Left colon (tissue), 2 donors: ENCODE results near the gene PJA1. TPM values are rescaled to one million over a fixed set of nuclear protein-coding genes. Genes with fewer than 3 reads are reported as not detected.
A peak's percentile ranks its signal among the peaks of the same experiment; 100 is the strongest.

ENCODE experiments used
- ATAC-seq: fragments of 200-7000 bp; cut with Tn5 transposase; one replicate; pipeline ENCODE4 v1.9.1; 2020; ENCODE audit warnings: mild to moderate bottlenecking, moderate library complexity
- DNase-seq, 2 donors: peaks; one replicate each; pipeline ENCODE4 v3.0.0-alpha.2; 2020
- intact Hi-C, 2 donors: fragments of 100-400 bp; cut with DNase I in 1 of 2; cut with micrococcal nuclease in 1 of 2; formaldehyde crosslinking; loops; one replicate each; pipeline versions ENCODE4 v1.11.2 to v1.14.0; 2022; cut with DNase I, micrococcal nuclease
- total RNA-seq, 2 donors: library from RNA; stranded (reverse); fragmentation: NEBNext Ultra II Directional; extraction: Animal tissue kit (Norgen Biotek cat#: 25700); gene quantifications; one replicate each; pipeline ENCODE4 v1.2.1, GENCODE V29; 2021
- donor health status: DM: no; HTN: no; CAD: no.
- donor health status: DM: yes; HTN: yes; CAD: no.

PJA1 gene
- total RNA-seq, 2 donors from 2014 or later: 5.8 to 6.7 TPM

DNA sequence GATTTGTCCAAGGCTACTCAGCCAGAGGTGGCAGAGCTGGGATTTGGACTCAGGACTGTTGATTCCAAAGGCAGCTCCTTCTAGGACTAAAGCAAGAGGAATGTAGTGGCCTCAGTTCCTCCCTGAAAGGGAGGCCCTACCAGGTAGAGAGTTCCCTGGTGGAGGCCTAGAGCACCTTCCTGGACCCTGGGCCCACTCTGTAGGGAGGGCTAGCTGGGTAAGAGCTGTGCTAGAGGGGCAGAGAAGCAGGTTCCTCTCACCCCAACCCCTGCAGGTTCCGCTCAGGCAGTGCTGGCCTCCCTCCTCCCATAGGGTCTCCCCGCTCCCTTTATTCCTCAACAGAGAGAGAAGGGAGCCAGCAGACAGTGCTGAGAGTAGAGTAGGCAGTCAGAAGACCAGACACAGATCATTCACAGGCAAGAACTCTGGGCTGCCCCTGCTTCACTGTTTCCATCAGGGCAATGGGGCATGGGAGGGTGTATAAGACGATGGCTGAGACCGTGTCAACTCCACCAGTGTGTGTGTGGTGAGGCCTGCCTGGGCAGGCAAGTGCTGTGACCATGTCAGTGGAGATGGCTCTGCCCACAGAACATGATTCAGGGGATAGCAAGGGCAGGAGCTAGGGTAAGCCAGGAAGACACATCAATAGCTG lies 12.4 kb upstream of the PJA1 start:
- intact Hi-C loops: no loop called here
- ATAC-seq (no peak), DNase-seq (no peak)

DNA sequence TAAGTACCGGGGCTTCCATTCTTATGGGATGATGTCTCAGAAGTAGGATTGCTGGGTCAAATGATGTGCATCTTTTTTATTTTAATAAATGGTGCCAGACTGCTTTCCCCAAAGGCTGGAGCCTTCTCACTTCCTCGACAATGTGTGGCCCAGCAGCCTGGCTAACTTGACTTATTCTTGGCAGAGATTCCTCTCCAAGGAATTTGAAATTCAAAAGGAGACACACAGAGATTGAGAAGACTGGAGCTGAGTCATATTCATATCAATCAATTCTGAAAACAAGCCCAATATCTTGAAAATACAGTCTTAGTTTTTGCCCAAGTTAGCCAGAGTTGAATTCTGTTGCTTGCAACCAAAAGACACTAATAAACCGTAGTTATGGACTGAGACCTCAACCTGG lies 10.8 kb upstream of the PJA1 start:
- ATAC-seq (no peak), DNase-seq (no peak)
- intact Hi-C loops: no loop called here

DNA sequence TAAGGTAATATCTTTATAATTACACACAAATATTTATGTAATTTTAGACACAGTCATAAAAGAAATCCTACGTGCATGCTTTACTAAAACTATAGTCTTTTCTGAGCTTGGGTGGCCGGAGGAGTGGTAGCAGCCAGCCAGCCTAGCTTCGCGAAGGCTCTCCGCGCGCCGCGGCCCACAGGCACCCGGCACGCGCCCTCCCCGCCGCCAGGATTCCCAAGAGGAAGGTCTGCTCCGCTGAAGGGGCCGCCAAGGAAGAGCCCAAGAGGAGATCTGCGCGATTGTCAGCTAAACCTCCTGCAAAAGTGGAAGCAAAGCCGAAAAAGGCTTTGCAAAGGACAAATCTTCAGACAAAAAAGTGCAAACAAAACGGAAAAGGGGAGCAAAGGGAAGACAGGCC lies 8.7 kb upstream of the PJA1 start:
- no peak for ATAC-seq
- intact Hi-C loops: no loop called here
- DNase-seq: no peak

- no peak for DNase-seq
- no peak for ATAC-seq
- intact Hi-C loops: no loop called here
Measured at GRCh38 chrX:69172937-69173336, 7.7 kb upstream of the PJA1 start.

DNA sequence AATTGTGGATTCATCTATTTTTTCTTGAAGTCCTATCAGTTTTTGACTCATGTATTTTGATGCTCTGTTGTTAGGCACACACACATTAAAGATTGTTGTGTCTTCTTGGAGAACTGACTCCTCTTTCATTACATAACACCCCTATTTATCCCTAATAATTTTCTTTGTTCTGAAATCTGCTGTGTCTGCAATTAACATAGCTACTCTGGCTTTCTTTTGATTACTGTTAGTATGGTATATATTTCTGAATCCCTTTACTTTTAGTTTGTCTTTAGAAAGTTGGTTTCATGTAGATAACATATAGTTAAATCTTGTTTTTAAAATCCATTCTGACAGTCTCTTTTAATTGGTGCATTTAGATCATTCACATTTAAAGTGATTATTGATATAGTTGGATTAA lies 5.1 kb upstream of the PJA1 start:
- no peak for DNase-seq
- intact Hi-C loops: no loop called here
- no peak for ATAC-seq

GRCh38 chrX:69163936-69164741 lies 1.1 kb downstream of the PJA1 start:
- DNase-seq (peak; percentile 44 to 47), ATAC-seq (peak; percentile 75)

GRCh38 chrX:69162361-69162865 lies 2.8 kb downstream of the PJA1 start:
- DNase-seq (no peak), ATAC-seq (no peak)
- intact Hi-C loops: no loop called here

More at GRCh38 chrX:69163936-69164741, 1.1 kb downstream of the PJA1 start:
- intact Hi-C loops: no loop called here

DNA sequence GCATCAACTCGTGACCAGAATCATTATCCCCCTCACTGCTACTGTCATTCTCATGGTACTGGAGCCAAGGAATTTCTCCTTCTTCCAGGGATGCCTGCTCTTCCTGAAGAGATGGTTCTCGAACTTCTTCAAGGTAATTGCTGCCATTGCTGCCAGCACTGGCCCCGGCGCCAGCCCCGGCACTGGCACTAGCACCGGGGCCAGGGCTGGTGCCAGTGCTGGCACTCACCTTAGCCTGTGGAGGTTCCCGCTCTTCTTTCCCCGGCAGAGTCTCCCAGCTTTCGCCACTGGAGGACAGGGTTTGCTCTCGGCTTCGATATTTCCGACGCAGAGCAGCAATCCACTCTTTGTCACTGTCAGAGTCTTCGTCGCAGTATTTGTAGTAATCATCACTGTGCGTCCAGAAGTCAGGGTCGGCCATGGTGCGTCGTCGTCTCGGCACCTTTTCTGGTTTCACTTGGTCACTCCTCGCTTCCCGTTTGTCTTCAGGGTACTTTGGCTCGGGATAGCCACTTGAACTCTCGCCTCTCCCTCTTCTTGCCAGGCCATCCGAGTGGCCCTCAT lies 3.4 kb downstream of the PJA1 start:
- DNase-seq (no peak), ATAC-seq (no peak)
- intact Hi-C loops: no loop called here

GRCh38 chrX:69161371-69161770 lies 3.9 kb downstream of the PJA1 start:
- ATAC-seq (no peak), DNase-seq (no peak)
- intact Hi-C loops: no loop called here

DNA sequence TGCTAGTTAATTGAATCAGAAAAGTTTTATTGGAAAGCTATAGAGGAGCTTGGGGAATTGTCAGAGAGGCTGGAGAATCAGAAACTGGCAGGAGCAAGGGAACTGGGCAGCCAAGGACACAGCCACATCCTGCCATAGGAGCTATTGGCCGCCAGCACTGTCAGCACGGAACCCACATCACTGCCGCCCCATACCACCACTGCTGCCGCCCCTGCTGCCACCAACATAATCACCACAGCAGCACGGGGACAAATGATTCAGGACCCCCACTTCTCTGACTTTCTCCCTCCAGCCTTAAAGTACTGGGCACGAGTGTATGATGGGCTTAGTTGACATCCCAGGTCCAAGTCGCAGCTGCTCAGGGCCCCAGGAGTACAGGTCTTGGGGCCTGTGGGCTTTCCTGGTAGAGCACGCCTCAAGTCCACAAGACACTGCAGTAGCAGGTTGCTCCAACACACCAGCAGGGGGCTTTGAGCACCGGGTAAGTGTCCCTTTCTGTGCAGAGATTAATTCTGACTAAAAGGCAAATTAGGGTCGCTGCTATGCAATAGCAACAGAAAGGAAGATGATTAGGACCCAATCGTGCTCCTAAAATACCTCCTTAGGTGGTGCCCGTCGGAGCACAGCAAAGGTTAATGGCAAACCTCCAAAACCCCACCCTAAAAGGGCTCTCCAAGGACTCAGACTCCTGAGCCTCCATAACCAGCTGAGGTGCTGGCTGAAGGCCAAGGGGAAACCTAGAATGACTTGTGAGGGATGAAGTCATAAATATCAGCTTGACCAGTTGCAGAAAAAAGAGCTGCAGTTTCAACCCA lies 6.9 kb downstream of the PJA1 start:
- DNase-seq: peak in 1 of 2 donors; percentile 55
- ATAC-seq: peak; percentile 46
- intact Hi-C loops: no loop called here

DNA sequence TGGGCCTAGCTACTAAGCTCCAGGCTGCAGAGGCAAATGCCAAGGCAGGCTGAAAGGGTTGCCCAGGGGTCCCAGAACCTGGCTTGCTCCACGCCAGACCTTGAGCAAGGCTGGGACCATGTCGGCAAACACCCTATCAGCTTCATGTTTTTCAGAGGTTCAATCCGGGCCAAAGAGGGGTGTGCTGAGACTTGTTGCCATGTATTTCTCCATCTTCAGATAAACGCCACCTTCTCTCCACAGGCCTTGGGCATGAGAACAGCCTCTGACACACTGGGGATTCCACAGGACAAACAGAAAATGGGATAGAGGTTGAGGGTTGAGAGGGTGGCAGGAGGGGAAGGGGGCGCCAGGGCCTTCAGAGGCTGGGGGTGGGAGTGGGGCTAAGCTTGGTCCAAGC lies 8.6 kb downstream of the PJA1 start:
- ATAC-seq: no peak
- intact Hi-C loops: no loop called here
- no peak for DNase-seq

DNA sequence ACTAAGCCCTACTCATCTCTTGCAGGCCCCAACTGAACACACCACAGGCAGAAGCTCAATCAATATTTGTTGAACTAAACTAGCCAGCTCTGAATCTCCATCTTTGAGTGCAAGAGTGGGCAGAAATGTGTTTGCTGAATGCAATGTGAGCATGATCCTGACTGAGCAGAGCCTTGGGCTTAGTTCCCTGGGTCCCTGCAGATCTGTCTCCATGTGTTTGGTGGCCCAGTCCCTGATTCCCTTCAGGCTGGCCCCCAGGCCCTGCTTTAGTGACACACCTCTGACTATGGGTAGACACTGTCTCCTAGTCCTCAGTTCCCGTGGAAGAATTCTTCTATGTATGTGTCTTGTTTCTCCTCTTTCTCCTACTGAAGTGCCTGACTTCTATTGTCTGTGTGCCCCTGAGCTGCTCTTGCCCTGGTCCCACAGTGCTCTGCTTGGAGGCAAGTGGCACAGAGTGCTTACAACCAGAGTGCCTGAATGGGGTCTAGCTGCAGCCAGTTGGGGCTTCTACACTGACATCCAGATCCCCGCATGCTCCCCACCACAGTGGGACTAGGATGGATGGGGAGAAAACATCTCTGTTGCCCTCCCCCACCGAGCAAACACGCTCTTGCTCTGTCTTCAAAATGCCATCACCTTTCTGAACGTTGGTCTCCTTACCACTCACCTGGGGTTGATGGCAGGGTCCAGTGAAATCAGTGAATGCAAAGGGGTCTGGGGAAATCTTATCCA lies 9.3 kb downstream of the PJA1 start:
- ATAC-seq (no peak), DNase-seq (no peak)
- intact Hi-C loops: no loop called here

- intact Hi-C loops: no loop called here
- no peak for DNase-seq
- ATAC-seq: no peak
Measured at GRCh38 chrX:69154051-69154450, 11.2 kb downstream of the PJA1 start.

GRCh38 chrX:69153060-69153730 lies 12.1 kb downstream of the PJA1 start:
- DNase-seq (no peak), ATAC-seq (no peak)
- intact Hi-C loops: no loop called here

DNA sequence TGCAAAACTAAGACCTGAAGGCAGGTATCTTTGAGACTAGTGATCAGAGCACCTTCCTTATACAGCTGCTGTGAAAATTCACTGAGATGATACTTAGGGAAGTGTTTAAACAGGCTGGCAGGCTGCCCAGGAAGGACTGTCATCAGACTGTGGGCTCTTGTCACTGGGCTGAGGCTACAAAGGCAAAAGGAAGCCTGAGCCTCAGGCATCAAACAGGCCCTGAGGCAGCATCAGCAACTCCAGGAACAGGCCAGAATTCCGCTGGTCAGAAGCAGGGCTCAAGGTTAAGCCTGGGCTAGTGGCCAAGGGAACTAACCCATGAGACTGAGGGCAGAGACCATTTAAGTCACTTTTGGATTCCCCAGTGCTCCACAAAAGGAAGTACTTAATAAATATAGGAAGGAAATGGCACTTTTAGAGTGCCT lies 12.8 kb downstream of the PJA1 start:
- intact Hi-C loops: no loop called here
- peak in 1 of 2 donors; percentile 73 for DNase-seq
- ATAC-seq: peak; percentile 65

DNA sequence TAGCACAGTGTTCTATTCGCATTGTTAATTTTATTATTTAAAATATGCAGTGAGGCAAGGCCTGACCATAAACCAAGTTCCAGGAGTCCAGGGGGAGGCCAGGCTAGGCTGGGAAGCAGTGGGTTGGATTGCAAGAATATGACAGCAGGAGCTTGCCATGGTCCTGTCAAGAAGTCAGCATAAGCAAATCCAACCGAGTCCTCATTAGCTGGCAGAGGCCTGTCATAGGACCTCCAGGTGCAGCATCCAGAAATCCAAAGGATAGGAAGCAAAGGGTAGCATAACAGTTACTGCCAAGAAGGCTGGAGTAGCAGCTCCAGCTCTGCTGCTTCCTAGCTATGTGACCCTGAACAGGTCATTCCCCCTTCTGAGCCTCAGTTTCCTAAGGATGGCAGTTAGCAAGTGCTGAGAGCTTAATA lies 13.4 kb downstream of the PJA1 start:
- DNase-seq (no peak), ATAC-seq (no peak)
- intact Hi-C loops: no loop called here

GRCh38 chrX:69150281-69150960 lies 14.8 kb downstream of the PJA1 start:
- intact Hi-C loops: no loop called here
- no peak for DNase-seq
- ATAC-seq: no peak
